ENCODE results near the gene SV2A.
A peak's percentile ranks its signal among the peaks of the same experiment; 100 is the strongest.
"Not testable (repeated sequence)": the region's sequence is repeated elsewhere in the genome, so short reads cannot be mapped to it uniquely, and the experiment has no call there.

Gene SV2A

DNA sequence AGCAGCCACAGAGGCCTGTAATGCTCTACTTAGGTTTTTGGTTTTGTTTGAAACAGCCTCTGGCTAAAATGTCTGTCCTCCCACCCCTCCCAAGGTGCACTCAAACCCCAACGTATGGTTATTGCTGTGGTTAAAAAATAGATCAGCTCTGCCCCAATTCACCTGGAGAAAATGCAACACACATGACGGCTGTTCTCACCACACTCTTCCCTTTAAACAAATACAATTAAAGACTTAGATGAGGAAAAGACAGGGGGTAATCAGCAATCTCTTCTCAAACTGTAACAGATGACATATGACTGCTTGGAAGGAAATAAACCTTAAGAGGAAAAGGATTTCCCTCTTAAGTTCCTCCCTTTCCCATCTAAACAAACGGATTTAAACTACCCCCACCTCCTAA lies 25.2 kb upstream of the SV2A start:
- peaks cover 3% of the 10 kb centered on the region; the same call in 1 of the 2 replicates for H3K36me3 ChIP-seq (ENCODE audit: control insufficient read depth, insufficient read depth, low read length)
- DNase-seq (ENCODE audit: low read depth, low spot score): no peak
- no CpG with 5 or more reads among the region's 3 CpGs for WGBS (ENCODE audit: insufficient coverage, insufficient read length)
- no peak overlapping the region for H3K4me3 ChIP-seq (ENCODE audit: low read length)
- no peaks in the 10 kb centered on the region for H3K9me3 ChIP-seq (ENCODE audit: control insufficient read depth, insufficient read depth, low read length)
- H3K27me3 ChIP-seq (ENCODE audit: control insufficient read depth, insufficient read depth, low read length): no peaks in the 10 kb centered on the region
- H3K27ac ChIP-seq (ENCODE audit: low read length): no peak overlapping the region
- H3K4me1 ChIP-seq (ENCODE audit: control insufficient read depth, insufficient read depth, low read length): peaks cover 1% of the 10 kb centered on the region; the same call in 1 of the 2 replicates

DNA sequence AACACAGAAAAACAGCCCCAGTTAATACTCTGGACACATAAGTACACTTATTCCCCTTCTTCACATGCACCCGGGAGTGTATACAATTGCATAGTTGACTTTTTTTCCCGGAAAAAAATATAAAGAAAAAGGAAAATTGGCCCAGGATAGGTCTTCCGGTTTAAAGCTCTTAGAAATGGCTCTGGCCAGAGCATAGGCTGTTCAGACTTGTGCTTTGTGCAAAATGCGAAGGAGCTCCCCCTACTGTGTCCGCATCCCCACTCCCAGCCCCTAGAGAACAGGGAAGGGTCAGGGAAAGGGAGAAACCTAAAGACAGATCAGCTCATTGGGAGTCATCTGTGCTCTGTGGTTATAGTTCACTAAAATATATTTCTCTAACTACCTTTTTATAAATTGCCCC lies 24.6 kb upstream of the SV2A start:
- Histone ChIP-seq H3K4me3 (ENCODE audit: low read length) (no peak overlapping the region), H3K27ac (ENCODE audit: low read length) (no peak overlapping the region), H3K4me1 (ENCODE audit: control insufficient read depth, insufficient read depth, low read length) (peaks cover 3% of the 10 kb centered on the region; the same call in 1 of the 2 replicates), H3K36me3 (ENCODE audit: control insufficient read depth, insufficient read depth, low read length) (peaks cover 3% of the 10 kb centered on the region; the same call in 1 of the 2 replicates), H3K9me3 (ENCODE audit: control insufficient read depth, insufficient read depth, low read length) (no peaks in the 10 kb centered on the region), H3K27me3 (ENCODE audit: control insufficient read depth, insufficient read depth, low read length) (no peaks in the 10 kb centered on the region)
- DNase-seq (ENCODE audit: low read depth, low spot score): no peak
- WGBS (ENCODE audit: insufficient coverage, insufficient read length): no CpG with 5 or more reads among the region's 5 CpGs

DNA sequence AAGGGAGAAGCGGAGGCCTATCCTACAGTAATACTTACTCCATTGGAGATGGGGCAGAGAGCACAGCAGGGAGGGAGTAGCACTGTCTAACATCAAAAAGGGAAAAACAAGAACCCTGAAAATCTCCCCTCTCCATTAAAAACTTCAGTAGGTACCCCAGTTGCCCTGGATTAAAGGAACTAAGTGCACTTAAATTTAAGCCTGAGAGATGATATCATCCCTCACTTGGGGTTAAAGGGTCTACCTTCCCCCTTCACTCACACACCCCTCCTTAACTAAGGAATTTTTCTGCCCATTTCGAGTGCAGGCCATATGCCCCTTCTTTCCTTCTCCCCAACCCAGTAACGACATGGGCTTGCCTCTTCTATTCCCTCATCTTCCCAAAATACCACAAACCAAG lies 22.8 kb upstream of the SV2A start:
- peaks cover 3% of the 10 kb centered on the region; the same call in 1 of the 2 replicates for H3K36me3 ChIP-seq (ENCODE audit: control insufficient read depth, insufficient read depth, low read length)
- WGBS (ENCODE audit: insufficient coverage, insufficient read length): no CpG with 5 or more reads among the region's 3 CpGs
- no peak for DNase-seq (ENCODE audit: low read depth, low spot score)
- H3K4me1 ChIP-seq (ENCODE audit: control insufficient read depth, insufficient read depth, low read length): peaks cover 3% of the 10 kb centered on the region; the same call in 1 of the 2 replicates
- H3K4me3 ChIP-seq (ENCODE audit: low read length): no peak overlapping the region
- no peaks in the 10 kb centered on the region for H3K27me3 ChIP-seq (ENCODE audit: control insufficient read depth, insufficient read depth, low read length)
- H3K27ac ChIP-seq (ENCODE audit: low read length): no peak overlapping the region
- no peaks in the 10 kb centered on the region for H3K9me3 ChIP-seq (ENCODE audit: control insufficient read depth, insufficient read depth, low read length)

DNA sequence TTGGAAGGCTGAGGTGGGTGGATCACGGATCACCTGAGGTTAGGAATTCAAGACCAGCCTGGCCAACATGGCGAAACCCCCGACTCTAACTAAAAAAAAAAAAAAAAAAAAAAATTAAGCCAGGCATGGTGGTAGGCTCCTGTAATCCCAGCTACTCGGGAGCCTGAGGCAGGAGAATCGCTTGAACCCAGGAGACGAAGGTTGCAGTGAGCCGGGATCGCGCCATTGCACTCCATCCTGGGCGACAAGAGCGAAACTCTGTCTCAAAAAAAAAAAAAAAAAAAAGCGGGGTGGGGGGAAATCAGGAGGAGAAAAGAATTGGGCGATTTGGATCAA lies 21.0 kb upstream of the SV2A start:
- DNase-seq (ENCODE audit: low read depth, low spot score); H3K27me3 ChIP-seq (ENCODE audit: control insufficient read depth, insufficient read depth, low read length); H3K36me3 ChIP-seq (ENCODE audit: control insufficient read depth, insufficient read depth, low read length); H3K4me3 ChIP-seq (ENCODE audit: low read length); H3K4me1 ChIP-seq (ENCODE audit: control insufficient read depth, insufficient read depth, low read length); H3K9me3 ChIP-seq (ENCODE audit: control insufficient read depth, insufficient read depth, low read length); H3K27ac ChIP-seq (ENCODE audit: low read length): not testable (repeated sequence)
- WGBS (ENCODE audit: insufficient coverage, insufficient read length): no CpG with 5 or more reads among the region's 13 CpGs

DNA sequence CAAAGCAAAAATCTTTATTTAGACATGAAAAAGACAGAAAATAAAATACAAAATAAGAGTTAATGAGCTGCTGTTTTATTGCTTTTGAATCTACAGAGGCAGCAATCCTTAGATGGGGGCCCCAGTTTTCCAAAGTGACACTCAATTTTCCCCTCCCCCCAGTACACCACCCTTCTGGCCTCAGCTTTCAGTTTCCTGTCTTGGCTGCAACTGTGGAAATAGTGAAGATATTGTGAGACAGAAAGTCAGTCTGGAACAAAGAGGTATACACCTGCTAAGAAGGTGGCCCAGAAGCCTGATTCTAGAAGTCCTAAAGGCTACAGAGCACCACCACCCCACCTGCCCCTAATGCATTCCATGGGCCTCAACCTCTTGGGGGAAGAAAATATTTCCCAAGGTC lies 20.1 kb upstream of the SV2A start:
- Histone ChIP-seq H3K4me3 (ENCODE audit: low read length) (no peak overlapping the region), H3K4me1 (ENCODE audit: control insufficient read depth, insufficient read depth, low read length) (peaks cover 3% of the 10 kb centered on the region; the same call in 1 of the 2 replicates), H3K36me3 (ENCODE audit: control insufficient read depth, insufficient read depth, low read length) (no peaks in the 10 kb centered on the region), H3K9me3 (ENCODE audit: control insufficient read depth, insufficient read depth, low read length) (no peaks in the 10 kb centered on the region), H3K27me3 (ENCODE audit: control insufficient read depth, insufficient read depth, low read length) (no peaks in the 10 kb centered on the region), H3K27ac (ENCODE audit: low read length) (no peak overlapping the region)
- DNase-seq (ENCODE audit: low read depth, low spot score): no peak

DNA sequence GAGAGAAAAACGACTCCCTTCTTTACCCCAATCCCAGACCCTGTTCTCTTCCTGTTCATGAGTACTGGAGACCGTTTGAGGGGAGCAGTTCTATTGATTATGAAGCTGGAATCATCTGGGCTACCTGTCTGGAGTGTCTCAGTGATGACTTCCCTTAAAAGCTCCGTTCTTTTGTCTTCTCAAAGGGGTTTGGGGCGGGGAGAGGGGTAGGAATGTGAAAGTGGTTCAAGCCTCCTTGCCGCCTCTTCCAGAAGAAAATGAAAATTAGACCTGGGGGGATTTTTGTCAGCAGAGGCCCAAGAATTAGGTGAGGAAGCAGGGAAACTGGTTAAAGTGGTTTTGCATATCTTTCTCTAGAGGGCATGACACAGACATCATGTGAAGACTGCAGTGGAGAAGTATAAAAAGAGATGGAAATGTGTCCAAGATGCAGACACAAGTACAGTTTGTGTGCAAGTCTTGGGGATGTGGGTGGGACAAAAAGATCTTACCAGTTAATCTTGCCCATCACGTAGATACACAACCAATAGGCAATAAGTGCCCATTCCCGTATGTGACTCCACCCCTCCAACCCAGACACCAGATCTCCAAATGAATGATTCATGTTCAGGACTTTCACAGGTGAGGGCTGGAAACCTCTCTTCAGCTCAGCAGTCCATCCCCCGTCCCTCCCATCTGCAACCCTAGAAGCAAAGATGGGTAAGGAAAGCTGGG lies 19.5 kb upstream of the SV2A start:
- DNase-seq (ENCODE audit: low read depth, low spot score): no peak
- no peak overlapping the region for H3K27ac ChIP-seq (ENCODE audit: low read length)
- H3K9me3 ChIP-seq (ENCODE audit: control insufficient read depth, insufficient read depth, low read length): no peaks in the 10 kb centered on the region
- peaks cover 3% of the 10 kb centered on the region; the same call in 1 of the 2 replicates for H3K4me1 ChIP-seq (ENCODE audit: control insufficient read depth, insufficient read depth, low read length)
- no peaks in the 10 kb centered on the region for H3K36me3 ChIP-seq (ENCODE audit: control insufficient read depth, insufficient read depth, low read length)
- WGBS (ENCODE audit: insufficient coverage, insufficient read length): no CpG with 5 or more reads among the region's 8 CpGs
- peak overlapping the region; percentile 31; the same call in 1 of the 2 replicates for H3K4me3 ChIP-seq (ENCODE audit: low read length)
- H3K27me3 ChIP-seq (ENCODE audit: control insufficient read depth, insufficient read depth, low read length): no peaks in the 10 kb centered on the region

DNA sequence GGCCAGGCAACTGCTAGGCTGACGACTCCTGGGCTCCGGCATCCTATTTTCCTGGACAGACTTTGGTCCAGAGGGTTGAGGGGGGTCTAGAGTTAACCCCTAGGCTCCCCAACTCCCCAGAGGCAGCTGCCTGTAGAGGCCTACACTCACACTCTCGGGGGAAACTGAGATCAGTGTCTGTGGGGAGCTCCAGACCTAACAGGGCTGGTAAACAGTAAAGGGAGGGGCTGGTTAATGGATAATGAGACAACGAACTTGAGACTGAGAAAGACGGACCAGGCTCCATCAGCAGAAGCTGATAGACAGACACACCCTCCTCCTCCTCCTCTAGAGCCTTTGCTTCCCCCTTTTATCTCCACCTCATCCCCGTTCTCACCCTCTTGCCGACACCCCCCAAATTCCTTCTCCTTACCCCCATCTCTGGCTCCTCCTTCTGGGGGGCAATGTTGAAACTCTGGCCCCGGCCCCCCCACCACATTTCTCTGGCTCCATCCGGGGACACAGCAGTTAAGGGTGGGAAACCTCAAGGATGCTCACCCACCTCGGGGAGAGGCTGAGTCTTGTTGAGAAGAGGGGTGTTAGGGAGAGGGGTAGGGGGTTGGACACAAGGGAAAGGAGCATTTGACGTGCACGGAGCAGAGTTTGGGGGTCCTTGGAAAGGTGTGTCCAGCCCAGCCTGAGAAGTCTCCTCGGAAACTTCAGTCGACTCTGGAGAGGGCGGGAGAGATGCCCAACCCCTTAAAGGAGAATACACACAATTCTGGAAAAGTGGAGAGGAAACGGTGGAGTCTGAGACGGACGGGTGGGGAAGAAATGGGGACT lies 18.7 kb upstream of the SV2A start, which contains the start of gene MTMR11:
TSS of gene MTMR11 (minus strand) at position 710 of the 822 bp plus-strand sequence. CDS start at position 478, 232 bp downstream.
- no peak for DNase-seq (ENCODE audit: low read depth, low spot score)
- peaks cover 3% of the 10 kb centered on the region; the same call in 1 of the 2 replicates for H3K4me1 ChIP-seq (ENCODE audit: control insufficient read depth, insufficient read depth, low read length)
- H3K27me3 ChIP-seq (ENCODE audit: control insufficient read depth, insufficient read depth, low read length): no peaks in the 10 kb centered on the region
- no peak within 1 kb of the TSS for H3K27ac ChIP-seq (ENCODE audit: low read length)
- 100% methylated on average over 2 of the region's 18 CpGs for WGBS (ENCODE audit: insufficient coverage, insufficient read length)
- H3K9me3 ChIP-seq (ENCODE audit: control insufficient read depth, insufficient read depth, low read length): no peaks in the 10 kb centered on the region
- peak within 1 kb of the TSS; percentile 31; the same call in 1 of the 2 replicates for H3K4me3 ChIP-seq (ENCODE audit: low read length)
- no peaks in the 10 kb centered on the region for H3K36me3 ChIP-seq (ENCODE audit: control insufficient read depth, insufficient read depth, low read length)

DNA sequence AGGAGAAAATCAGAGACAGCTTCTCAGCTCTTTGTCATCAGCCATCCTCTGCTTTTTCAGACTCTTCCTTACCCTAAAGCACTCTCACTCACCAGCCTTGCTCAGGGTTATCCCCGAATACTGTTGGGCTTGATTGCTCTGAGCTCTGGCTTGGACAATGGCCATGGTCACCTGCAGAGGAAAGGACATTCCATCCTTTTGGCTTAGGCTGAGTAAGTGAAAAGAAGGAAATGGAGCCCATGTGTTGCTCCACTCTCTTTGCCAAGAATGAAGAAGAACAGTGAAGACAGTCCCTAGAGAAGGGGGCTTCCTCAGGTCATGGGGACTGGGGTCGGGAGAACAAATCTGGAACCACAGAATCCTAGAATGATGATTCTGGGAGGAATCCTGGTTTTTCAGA lies 16.7 kb upstream of the SV2A start:
- H3K9me3 ChIP-seq (ENCODE audit: control insufficient read depth, insufficient read depth, low read length): no peaks in the 10 kb centered on the region
- peaks cover 3% of the 10 kb centered on the region; the same call in 1 of the 2 replicates for H3K4me1 ChIP-seq (ENCODE audit: control insufficient read depth, insufficient read depth, low read length)
- DNase-seq (ENCODE audit: low read depth, low spot score): no peak
- H3K4me3 ChIP-seq (ENCODE audit: low read length): no peak overlapping the region
- no CpG with 5 or more reads among the region's 2 CpGs for WGBS (ENCODE audit: insufficient coverage, insufficient read length)
- no peaks in the 10 kb centered on the region for H3K36me3 ChIP-seq (ENCODE audit: control insufficient read depth, insufficient read depth, low read length)
- H3K27ac ChIP-seq (ENCODE audit: low read length): no peak overlapping the region
- H3K27me3 ChIP-seq (ENCODE audit: control insufficient read depth, insufficient read depth, low read length): no peaks in the 10 kb centered on the region

DNA sequence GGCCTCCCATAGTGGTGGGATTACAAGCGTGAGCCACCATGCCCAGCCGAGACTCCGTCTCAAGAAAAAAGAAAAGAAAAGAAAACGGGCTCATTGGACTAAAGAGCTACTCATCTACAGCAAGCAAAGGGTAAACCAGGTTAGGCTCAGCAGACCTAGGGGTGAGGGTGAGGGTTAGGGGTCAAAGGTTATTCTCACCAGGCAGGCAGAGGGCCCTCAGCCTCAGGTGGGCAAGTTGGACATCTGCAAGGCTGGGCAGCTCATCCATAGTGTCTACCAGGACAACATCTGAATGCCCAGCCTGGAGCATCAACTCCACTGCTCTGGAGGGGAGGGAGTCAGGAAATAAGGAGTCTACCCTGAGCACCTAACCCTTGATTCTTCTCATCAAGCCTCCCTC lies 15.6 kb upstream of the SV2A start:
- DNase-seq (ENCODE audit: low read depth, low spot score): no peak
- WGBS (ENCODE audit: insufficient coverage, insufficient read length): no CpG with 5 or more reads among the region's 4 CpGs
- no peak overlapping the region for H3K27ac ChIP-seq (ENCODE audit: low read length)
- H3K27me3 ChIP-seq (ENCODE audit: control insufficient read depth, insufficient read depth, low read length): no peaks in the 10 kb centered on the region
- no peaks in the 10 kb centered on the region for H3K9me3 ChIP-seq (ENCODE audit: control insufficient read depth, insufficient read depth, low read length)
- H3K4me1 ChIP-seq (ENCODE audit: control insufficient read depth, insufficient read depth, low read length): peaks cover 2% of the 10 kb centered on the region; the same call in 1 of the 2 replicates
- H3K4me3 ChIP-seq (ENCODE audit: low read length): no peak overlapping the region
- no peaks in the 10 kb centered on the region for H3K36me3 ChIP-seq (ENCODE audit: control insufficient read depth, insufficient read depth, low read length)

DNA sequence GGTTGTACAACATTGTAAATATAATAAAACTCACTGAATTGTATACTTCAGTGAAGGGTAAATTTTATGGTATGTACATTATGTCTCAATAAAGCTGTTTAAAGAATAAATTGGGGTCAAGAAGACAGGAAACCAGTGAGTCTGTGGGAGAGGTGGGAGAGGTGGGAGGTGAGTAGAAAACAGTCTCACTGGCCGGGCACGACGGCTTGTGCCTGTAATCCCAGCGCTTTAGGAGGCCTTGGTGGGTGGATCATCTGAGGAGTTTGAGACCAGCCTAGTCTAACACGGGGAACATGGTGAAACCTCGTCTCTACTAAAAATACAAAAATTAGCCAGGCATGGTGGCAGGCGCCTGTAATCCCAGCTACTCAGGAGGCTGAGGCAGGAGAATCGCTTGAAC lies 14.8 kb upstream of the SV2A start:
- no CpG with 5 or more reads among the region's 8 CpGs for WGBS (ENCODE audit: insufficient coverage, insufficient read length)
- no peaks in the 10 kb centered on the region; the same call in 1 of the 2 replicates for H3K4me1 ChIP-seq (ENCODE audit: control insufficient read depth, insufficient read depth, low read length)
- DNase-seq (ENCODE audit: low read depth, low spot score): no peak
- no peaks in the 10 kb centered on the region for H3K27me3 ChIP-seq (ENCODE audit: control insufficient read depth, insufficient read depth, low read length)
- no peaks in the 10 kb centered on the region for H3K9me3 ChIP-seq (ENCODE audit: control insufficient read depth, insufficient read depth, low read length)
- no peak overlapping the region for H3K4me3 ChIP-seq (ENCODE audit: low read length)
- H3K36me3 ChIP-seq (ENCODE audit: control insufficient read depth, insufficient read depth, low read length): no peaks in the 10 kb centered on the region
- no peak overlapping the region for H3K27ac ChIP-seq (ENCODE audit: low read length)

All from iPS DF 6.9 (cell line).